CD4-positive, alpha-beta T cell (primary cell): ENCODE data around the gene ARHGEF28. TPM values are rescaled to one million over a fixed set of nuclear protein-coding genes. Genes with fewer than 3 reads are reported as not detected.

Experiments
- ATAC-seq: fragments of 200-7000 bp; cut with Tn5 transposase; one replicate; pipeline ENCODE4 v1.10.0; 2022; ENCODE audit warnings: mild to moderate bottlenecking; ENCODE audit not compliant: poor library complexity
- CTCF ChIA-PET: fragments of 350-600 bp; sonication (Branson Sonifier 250); formaldehyde crosslinking; loops from one replicate; lab custom pipeline; 2021; ENCODE audit warnings: antibody characterized with exemption, inconsistent platforms; lab: Charles Lee
- POLR2A ChIA-PET: fragments of 350-600 bp; sonication (Branson Sonifier 250); formaldehyde crosslinking; loops from one replicate; lab custom pipeline; 2021; ENCODE audit warnings: antibody characterized with exemption, inconsistent platforms; lab: Charles Lee
- DNase-seq, 14 experiments: peaks; one replicate each; pipeline ENCODE4 v3.0.0-alpha.2; 2013 to 2020; ENCODE audit warnings: mixed read lengths in 2 of 14
- H3K27ac ChIP-seq, 2 donors: one replicate each; pipeline versions ENCODE4 v1.5.1 to v1.7.0; 2013; ENCODE audit warnings: low read length in 2 of 2, low read depth in 1 of 2, mild to moderate bottlenecking in 1 of 2
- H3K27me3 ChIP-seq, 2 experiments: 1 replicate in 1 of 2; 2 replicates in 1 of 2; pipeline versions ENCODE4 v1.6.1 to v1.7.0; 2013; ENCODE audit warnings: low read length in 2 of 2, control low read depth in 1 of 2, mild to moderate bottlenecking in 1 of 2, moderate library complexity in 1 of 2; ENCODE audit not compliant: insufficient read depth in 2 of 2, control insufficient read depth in 1 of 2
- H3K36me3 ChIP-seq: one replicate; pipeline ENCODE4 v1.6.1; 2013; ENCODE audit warnings: low read length, control low read depth; ENCODE audit not compliant: insufficient read depth
- H3K4me1 ChIP-seq: one replicate; pipeline ENCODE4 v1.6.1; 2013; ENCODE audit warnings: low read length, control low read depth; ENCODE audit not compliant: insufficient read depth
- H3K4me3 ChIP-seq: one replicate; pipeline ENCODE4 v1.5.1; 2013; ENCODE audit warnings: mild to moderate bottlenecking, low read length, moderate library complexity
- H3K9me3 ChIP-seq, 2 experiments: 1 replicate in 1 of 2; 2 replicates in 1 of 2; pipeline versions ENCODE4 v1.6.1 to v1.7.0; 2013; ENCODE audit warnings: low read length in 2 of 2, mild to moderate bottlenecking in 2 of 2, control low read depth in 1 of 2, moderate library complexity in 1 of 2; ENCODE audit not compliant: control insufficient read depth in 1 of 2, insufficient read depth in 1 of 2
- H3K27ac Mint-ChIP-seq: one replicate; pipeline ENCODE4 v1.8.0; 2020; ENCODE audit warnings: mixed read lengths
- H3K27me3 Mint-ChIP-seq: one replicate; pipeline ENCODE4 v1.8.0; 2021; ENCODE audit warnings: mixed read lengths
- H3K36me3 Mint-ChIP-seq: one replicate; pipeline ENCODE4 v1.8.0; 2021; ENCODE audit warnings: low read depth, mixed read lengths
- H3K4me1 Mint-ChIP-seq: one replicate; pipeline ENCODE4 v1.8.0; 2021; ENCODE audit warnings: low read depth, mixed read lengths
- H3K4me3 Mint-ChIP-seq: one replicate; pipeline ENCODE4 v1.8.0; 2020; ENCODE audit warnings: mild to moderate bottlenecking, mixed read lengths
- H3K9me3 Mint-ChIP-seq: one replicate; pipeline ENCODE4 v1.8.0; 2020; ENCODE audit warnings: mixed read lengths
- intact Hi-C, 2 experiments: fragments of 100-400 bp; cut with DNase I in 1 of 2; cut with micrococcal nuclease in 1 of 2; formaldehyde crosslinking; loops; one replicate each; pipeline versions ENCODE4 v1.15.1 to v1.9.0; 2023 to 2025; cut with DNase I, micrococcal nuclease
- total RNA-seq, 174 experiments: library from RNA in 2 of 174; stranded (reverse) in 2 of 174; gene quantifications; one replicate each; pipeline ENCODE4 v1.2.3 and lab custom pipeline; 2021 to 2026
- TF ChIP-seq, protein P1 (sequence below): fragments of 200-600 bp; IDR thresholded peaks from one replicate; pipeline ENCODE4 v1.8.0; 2022; ENCODE audit warnings: antibody characterized with exemption, mild to moderate bottlenecking

The ARHGEF28 gene
- total RNA-seq, 2 experiments from 2014 or later = not detected

DNA sequence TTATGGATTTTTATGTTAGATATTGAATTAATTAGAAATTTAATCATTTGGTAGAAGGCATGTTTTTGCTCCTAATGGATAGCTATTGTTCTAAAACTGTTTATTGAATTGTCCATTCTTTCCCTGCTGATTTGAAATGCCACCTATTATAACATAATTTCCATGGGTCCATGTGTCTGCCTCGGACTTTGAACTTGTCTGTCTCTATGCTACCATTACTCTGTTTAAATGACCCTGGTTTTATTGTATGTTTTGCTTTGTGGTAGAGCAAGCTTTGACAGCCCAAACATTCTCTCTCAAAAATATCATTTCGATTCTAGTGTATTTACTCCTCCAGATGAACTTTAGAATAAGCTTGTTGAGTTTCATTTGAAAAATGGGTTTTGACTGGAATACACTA is 120.6 kb downstream of the ARHGEF28 start:
- no peaks in the 10 kb centered on the region for H3K4me1 ChIP-seq

DNA sequence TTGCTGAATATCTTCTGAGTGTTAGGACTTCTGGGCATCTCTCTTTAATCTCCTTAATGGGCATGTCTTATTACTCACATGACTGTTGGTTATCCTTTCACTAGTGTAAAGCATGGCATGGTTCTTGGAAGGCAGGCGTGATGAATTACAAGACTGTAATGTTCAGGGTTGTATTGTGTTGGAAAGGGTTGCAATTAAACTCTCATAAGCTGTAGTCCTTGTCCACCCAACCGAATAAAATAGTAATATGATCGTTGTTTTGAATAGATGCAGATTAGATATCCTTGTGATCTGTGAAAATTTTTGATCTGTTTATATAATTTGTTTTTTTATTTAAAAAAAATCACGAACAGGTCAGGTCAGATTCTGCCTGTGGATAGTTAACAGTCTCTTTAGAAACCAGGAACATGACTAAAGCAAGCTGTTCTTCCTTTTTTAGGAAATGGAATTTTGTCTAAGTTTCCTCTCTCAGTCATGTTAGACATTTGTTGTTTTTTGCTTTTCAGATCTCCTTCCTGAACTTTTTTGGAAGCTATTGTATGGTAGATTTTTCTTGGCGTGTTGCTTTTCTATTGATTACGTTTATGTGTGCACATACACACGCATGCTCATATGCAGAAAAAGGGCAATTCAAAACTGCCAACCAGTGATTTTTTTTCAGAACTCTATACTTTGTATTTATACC is 121.8 kb downstream of the ARHGEF28 start:
- POLR2A ChIA-PET = no interaction called here
- no peaks in the 10 kb centered on the region for H3K4me1 ChIP-seq
- H3K27ac ChIP-seq = no peak overlapping the region
- no peak overlapping the region for H3K27ac Mint-ChIP-seq
- TF ChIP-seq, protein P1, sequence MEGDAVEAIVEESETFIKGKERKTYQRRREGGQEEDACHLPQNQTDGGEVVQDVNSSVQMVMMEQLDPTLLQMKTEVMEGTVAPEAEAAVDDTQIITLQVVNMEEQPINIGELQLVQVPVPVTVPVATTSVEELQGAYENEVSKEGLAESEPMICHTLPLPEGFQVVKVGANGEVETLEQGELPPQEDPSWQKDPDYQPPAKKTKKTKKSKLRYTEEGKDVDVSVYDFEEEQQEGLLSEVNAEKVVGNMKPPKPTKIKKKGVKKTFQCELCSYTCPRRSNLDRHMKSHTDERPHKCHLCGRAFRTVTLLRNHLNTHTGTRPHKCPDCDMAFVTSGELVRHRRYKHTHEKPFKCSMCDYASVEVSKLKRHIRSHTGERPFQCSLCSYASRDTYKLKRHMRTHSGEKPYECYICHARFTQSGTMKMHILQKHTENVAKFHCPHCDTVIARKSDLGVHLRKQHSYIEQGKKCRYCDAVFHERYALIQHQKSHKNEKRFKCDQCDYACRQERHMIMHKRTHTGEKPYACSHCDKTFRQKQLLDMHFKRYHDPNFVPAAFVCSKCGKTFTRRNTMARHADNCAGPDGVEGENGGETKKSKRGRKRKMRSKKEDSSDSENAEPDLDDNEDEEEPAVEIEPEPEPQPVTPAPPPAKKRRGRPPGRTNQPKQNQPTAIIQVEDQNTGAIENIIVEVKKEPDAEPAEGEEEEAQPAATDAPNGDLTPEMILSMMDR = no peak
- CTCF ChIA-PET = no interaction called here
- intact Hi-C loops = no loop called here
- DNase-seq (no peak), ATAC-seq (no peak)
- peaks cover 0 to 11% of the 10 kb centered on the region in 2 experiments for H3K27me3 ChIP-seq
- H3K9me3 Mint-ChIP-seq = no peaks in the 10 kb centered on the region
- peaks cover 0 to 4% of the 10 kb centered on the region in 2 experiments for H3K9me3 ChIP-seq
- no peaks in the 10 kb centered on the region for H3K36me3 ChIP-seq
- no peak overlapping the region for H3K4me3 Mint-ChIP-seq
- no peak overlapping the region for H3K4me3 ChIP-seq
- no peaks in the 10 kb centered on the region for H3K36me3 Mint-ChIP-seq
- H3K27me3 Mint-ChIP-seq = peaks cover 35% of the 10 kb centered on the region
- H3K4me1 Mint-ChIP-seq = no peaks in the 10 kb centered on the region

More for the DNA sequence above, 120.6 kb downstream of the ARHGEF28 start:
- H3K4me1 Mint-ChIP-seq = no peaks in the 10 kb centered on the region
- CTCF ChIA-PET = no interaction called here
- TF ChIP-seq, protein P1 = no peak
- H3K36me3 Mint-ChIP-seq = no peaks in the 10 kb centered on the region
- no peaks in the 10 kb centered on the region for H3K9me3 Mint-ChIP-seq
- POLR2A ChIA-PET = no interaction called here
- Histone ChIP-seq H3K4me3 (no peak overlapping the region), H3K36me3 (no peaks in the 10 kb centered on the region), H3K27ac (no peak overlapping the region), H3K27me3 (peaks cover 0 to 5% of the 10 kb centered on the region in 2 experiments), H3K9me3 (peaks cover 0 to 4% of the 10 kb centered on the region in 2 experiments)
- intact Hi-C loops = no loop called here
- DNase-seq (no peak), ATAC-seq (no peak)
- H3K27me3 Mint-ChIP-seq = peaks cover 23% of the 10 kb centered on the region
- H3K4me3 Mint-ChIP-seq = no peak overlapping the region
- H3K27ac Mint-ChIP-seq = no peak overlapping the region

DNA sequence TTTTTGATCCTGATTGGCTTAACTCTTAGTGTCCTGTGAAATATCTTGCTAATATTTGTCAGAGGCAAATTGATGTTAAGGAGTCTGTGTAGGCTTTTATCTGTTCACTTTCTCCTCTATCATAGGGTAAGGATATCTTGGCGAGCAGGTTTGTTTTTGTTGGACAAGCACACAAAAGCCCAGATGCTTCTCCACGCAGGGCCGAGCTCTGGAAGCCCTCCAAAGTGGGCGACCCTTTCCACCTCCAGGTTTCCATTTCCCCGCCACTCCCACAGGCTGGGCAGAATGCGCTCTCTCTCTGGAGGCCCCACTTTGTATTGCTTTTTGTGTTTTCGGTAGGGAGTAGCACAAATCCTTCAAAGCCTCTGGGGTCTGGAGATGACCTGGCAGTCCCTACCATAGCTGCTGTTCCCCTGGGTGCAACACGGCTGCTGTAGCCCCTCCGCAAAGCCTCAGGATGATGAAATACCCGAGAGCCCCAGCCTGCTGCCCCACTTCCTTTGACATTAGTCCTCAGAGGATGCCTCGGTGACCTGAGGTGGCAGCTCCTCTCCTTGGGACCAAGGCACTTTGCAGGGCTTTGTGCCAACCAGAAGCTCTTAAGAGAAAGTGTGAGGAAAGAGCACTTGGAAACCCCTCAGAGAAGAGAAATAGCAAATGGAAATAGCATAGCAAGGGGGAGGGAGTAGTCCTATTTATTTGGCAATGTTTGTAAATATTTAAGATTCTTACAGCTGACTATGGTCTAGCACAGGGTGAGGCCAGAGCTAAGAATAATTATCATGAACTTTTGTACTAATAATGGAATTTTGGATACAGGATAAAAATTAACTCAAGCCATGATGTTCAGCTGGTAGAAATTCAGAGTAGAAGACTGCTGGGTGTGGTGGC is 122.8 kb downstream of the ARHGEF28 start:
- Mint-ChIP-seq H3K4me1 (no peaks in the 10 kb centered on the region), H3K36me3 (no peaks in the 10 kb centered on the region), H3K4me3 (no peak overlapping the region), H3K27ac (no peak overlapping the region), H3K27me3 (peaks cover 37% of the 10 kb centered on the region), H3K9me3 (no peaks in the 10 kb centered on the region)
- Histone ChIP-seq H3K27ac (no peak overlapping the region), H3K4me3 (no peak overlapping the region), H3K36me3 (no peaks in the 10 kb centered on the region), H3K9me3 (peaks cover 0 to 4% of the 10 kb centered on the region in 2 experiments), H3K4me1 (no peaks in the 10 kb centered on the region), H3K27me3 (peaks cover 0 to 13% of the 10 kb centered on the region in 2 experiments)
- ChIA-PET POLR2A (no interaction called here), CTCF (no interaction called here)
- TF ChIP-seq, protein P1 = no peak
- ATAC-seq (no peak), DNase-seq (no peak)
- intact Hi-C loops = no loop called here
